ENCODE measurements around the gene RAPGEF4. TPM values are rescaled to one million over a fixed set of nuclear protein-coding genes. Genes with fewer than 3 reads are reported as not detected.

The RAPGEF4 gene
- total RNA-seq, 1 experiment from 2014 or later, result 1.4 TPM

- 0 out of 2 replicates have a peak, but pooled peaks cover 2% of the 10 kb centered on the region for H3K79me2 ChIP-seq (ENCODE audit: insufficient read depth, low read length)
- no peak overlapping the region for H3K56ac ChIP-seq (ENCODE audit: insufficient read length, low read depth, low read length)
- H3K4me1 Mint-ChIP-seq, result peaks cover 8 to 12% of the 10 kb centered on the region in 2 experiments
- H4K91ac ChIP-seq (ENCODE audit: insufficient read length, low read depth, low read length), result no peak overlapping the region
- no peak overlapping the region for H3K4me3 Mint-ChIP-seq
- no peak overlapping the region for H2BK15ac ChIP-seq (ENCODE audit: low read depth, low read length)
- H3K23me2 ChIP-seq (ENCODE audit: insufficient read length, low read depth, low read length, poor library complexity, severe bottlenecking), result peaks cover 7% of the 10 kb centered on the region
- no peaks in the 10 kb centered on the region for H3K9me3 ChIP-seq (ENCODE audit: control insufficient read depth, low read depth, low read length)
- no peak for TF ChIP-seq CTCF (conservative IDR thresholded peaks at IDR 0.05)
- H3K27me3 ChIP-seq (ENCODE audit: insufficient read depth, low read length), result no peaks in the 10 kb centered on the region
- H3K9me3 Mint-ChIP-seq, result no peaks in the 10 kb centered on the region; a peak in 1 of 5 replicates
- peak overlapping the region in 1 of 3 experiments; percentile 85; a peak in 1 of 7 replicates for H3K27ac Mint-ChIP-seq
- H3K79me1 ChIP-seq (ENCODE audit: insufficient read depth, low read depth, low read length, poor library complexity, severe bottlenecking), result peaks cover 3% of the 10 kb centered on the region
- H3K9ac ChIP-seq (ENCODE audit: extremely low read depth, insufficient read length, low read length), result no peak overlapping the region
- H2BK12ac ChIP-seq (ENCODE audit: insufficient read length, low read depth, low read length), result no peak overlapping the region
- H3K36me3 Mint-ChIP-seq (ENCODE audit: insufficient read depth in 1 of 3, low read depth in 3 of 3), result 0 out of 7 replicates have a peak, but pooled peaks cover 0 to 2% (median 0%) of the 10 kb centered on the region in 3 experiments
- H2BK20ac ChIP-seq (ENCODE audit: low read depth, low read length, poor library complexity, severe bottlenecking), result no peak overlapping the region
- H3K23ac ChIP-seq (ENCODE audit: insufficient read length, low read depth, low read length), result peak overlapping the region; percentile 95
- no peak overlapping the region for H3K14ac ChIP-seq (ENCODE audit: insufficient read depth, low read length)
- H3K18ac ChIP-seq (ENCODE audit: insufficient read length, low read depth, low read length), result no peak overlapping the region
- no peak overlapping the region for H3T11ph ChIP-seq (ENCODE audit: low read length)
- no peak overlapping the region for H4K5ac ChIP-seq (ENCODE audit: insufficient read length, low read depth, low read length)
- no peak overlapping the region for H2AK5ac ChIP-seq (ENCODE audit: insufficient read length, low read length)
- H2BK120ac ChIP-seq (ENCODE audit: low read depth, low read length, poor library complexity, severe bottlenecking), result no peak overlapping the region
- peaks cover 2% of the 10 kb centered on the region for H3K27me3 Mint-ChIP-seq (ENCODE audit: low read depth)
- no peak overlapping the region for H4K8ac ChIP-seq (replicated peaks; ENCODE audit: insufficient read length, low read depth, low read length)
- H3K4ac ChIP-seq (ENCODE audit: low read depth, low read length), result no peak overlapping the region
- H4K20me1 ChIP-seq (ENCODE audit: control insufficient read depth, insufficient read depth, insufficient read length), result no peaks in the 10 kb centered on the region
- H3K4me2 ChIP-seq (ENCODE audit: insufficient read depth, insufficient read length, low read length), result no peak overlapping the region
- 0 out of 2 replicates have a peak, but pooled peaks cover 2% of the 10 kb centered on the region for H3K4me1 ChIP-seq (ENCODE audit: insufficient read depth, low read length)
- no peak overlapping the region for H2BK5ac ChIP-seq (ENCODE audit: insufficient read length, low read length)
- WGBS (ENCODE audit: extremely low coverage, insufficient read length, low lambda C conversion rate), result no CpG with 5 or more reads among the region's 6 CpGs
- no peak overlapping the region for H3K27ac ChIP-seq (ENCODE audit: insufficient read length, low read depth, low read length)
- no peak for DNase-seq
- no peak overlapping the region for H2AFZ ChIP-seq (ENCODE audit: low read length)
Observed at GRCh38 chr2:173079973-173080860, 344.6 kb downstream of the RAPGEF4 start.
